SIG-M5 (cell line): ENCODE results near the gene NUFIP1.
"Not testable (repeated sequence)": the region's sequence is repeated elsewhere in the genome, so short reads cannot be mapped to it uniquely, and the experiment has no call there.

Source experiments
- DNase-seq: peaks from one replicate; lab custom pipeline; 2025; lab: John Stamatoyannopoulos, UW

NUFIP1 gene

GRCh38 chr13:44969551-44970484 lies 19.5 kb downstream of the NUFIP1 start:
- DNase-seq = no peak

- DNase-seq = no peak
These were observed 20.8 kb downstream of the NUFIP1 start for GRCh38 chr13:44968434-44968815.

GRCh38 chr13:44967704-44968433 lies 21.4 kb downstream of the NUFIP1 start:
- DNase-seq = no peak

- DNase-seq = no peak
These were observed 27.3 kb downstream of the NUFIP1 start for GRCh38 chr13:44961997-44962396.

GRCh38 chr13:44955406-44955805 lies 33.9 kb downstream of the NUFIP1 start:
- no peak for DNase-seq

- no peak for DNase-seq
These were observed 35.0 kb downstream of the NUFIP1 start for GRCh38 chr13:44954224-44954623.

GRCh38 chr13:44952671-44953070 lies 36.6 kb downstream of the NUFIP1 start:
- DNase-seq = no peak

- no peak for DNase-seq
These were observed 38.1 kb downstream of the NUFIP1 start for GRCh38 chr13:44951184-44951583.

GRCh38 chr13:44943411-44943810 lies 45.9 kb downstream of the NUFIP1 start:
- DNase-seq = not testable (repeated sequence)

- no peak for DNase-seq
These were observed 50.4 kb downstream of the NUFIP1 start for GRCh38 chr13:44938854-44939253.

GRCh38 chr13:44936246-44936645 lies 53.0 kb downstream of the NUFIP1 start:
- DNase-seq = no peak

GRCh38 chr13:44934724-44935123 lies 54.5 kb downstream of the NUFIP1 start:
- DNase-seq = peak; percentile 14

GRCh38 chr13:44932850-44933251 lies 56.4 kb downstream of the NUFIP1 start:
- no peak for DNase-seq

GRCh38 chr13:44932171-44932849 lies 57.0 kb downstream of the NUFIP1 start:
- no peak for DNase-seq

- DNase-seq = no peak
These were observed 58.2 kb downstream of the NUFIP1 start for GRCh38 chr13:44930963-44931623.

GRCh38 chr13:44930280-44930679 lies 59.0 kb downstream of the NUFIP1 start:
- no peak for DNase-seq

- no peak for DNase-seq
These were observed 59.6 kb downstream of the NUFIP1 start for GRCh38 chr13:44929692-44930091.

- no peak for DNase-seq
These were observed 61.3 kb downstream of the NUFIP1 start for GRCh38 chr13:44927968-44928367.

GRCh38 chr13:44921931-44922758 lies 67.1 kb downstream of the NUFIP1 start:
- no peak for DNase-seq

GRCh38 chr13:44921246-44921877 lies 67.9 kb downstream of the NUFIP1 start:
- DNase-seq = no peak

GRCh38 chr13:44920013-44920412 lies 69.3 kb downstream of the NUFIP1 start:
- no peak for DNase-seq
